Upper lobe of right lung (tissue), 1 donor: Measurements from ENCODE around the gene B3GAT3. TPM values are rescaled to one million over a fixed set of nuclear protein-coding genes. Genes with fewer than 3 reads are reported as not detected.

Experiments used
- ATAC-seq: fragments of 200-7000 bp; cut with Tn5 transposase; one replicate; pipeline ENCODE4 v1.9.1; 2020; ENCODE audit warnings: mild to moderate bottlenecking, moderate library complexity
- DNase-seq: peaks from one replicate; pipeline ENCODE4 v3.0.0-alpha.2; 2020
- H3K27ac ChIP-seq: fragments of 200-600 bp; one replicate; pipeline ENCODE4 v1.8.0; 2022
- H3K27me3 ChIP-seq: fragments of 200-600 bp; one replicate; pipeline ENCODE4 v1.8.0; 2022; ENCODE audit warnings: mild to moderate bottlenecking
- H3K36me3 ChIP-seq: fragments of 200-600 bp; one replicate; pipeline ENCODE4 v1.8.0; 2022
- H3K4me1 ChIP-seq: fragments of 200-600 bp; one replicate; pipeline ENCODE4 v1.8.0; 2022
- H3K4me3 ChIP-seq: fragments of 200-600 bp; one replicate; pipeline ENCODE4 v1.8.0; 2022; ENCODE audit warnings: mild to moderate bottlenecking
- H3K9me3 ChIP-seq: fragments of 200-600 bp; one replicate; pipeline ENCODE4 v1.8.0; 2022
- intact Hi-C: fragments of 100-400 bp; cut with DNase I; formaldehyde crosslinking; loops from one replicate; pipeline ENCODE4 v1.11.0; 2022
- total RNA-seq: library from RNA; stranded (reverse); fragmentation: NEBNext Ultra II Directional; extraction: Animal tissue kit (Norgen Biotek cat#: 25700); gene quantifications from one replicate; pipeline ENCODE4 v1.2.1, GENCODE V29; 2021
- TF ChIP-seq, protein P1 (sequence below): fragments of 200-600 bp; IDR thresholded peaks from one replicate; pipeline ENCODE4 v1.8.0; 2022; ENCODE audit warnings: antibody characterized with exemption
- donor health status: DM: no; HTN: yes; CAD: no; lungs with severe emphysema.

The B3GAT3 gene
- total RNA-seq, 1 donor from 2014 or later = 40.1 TPM

- TF ChIP-seq, protein P1, sequence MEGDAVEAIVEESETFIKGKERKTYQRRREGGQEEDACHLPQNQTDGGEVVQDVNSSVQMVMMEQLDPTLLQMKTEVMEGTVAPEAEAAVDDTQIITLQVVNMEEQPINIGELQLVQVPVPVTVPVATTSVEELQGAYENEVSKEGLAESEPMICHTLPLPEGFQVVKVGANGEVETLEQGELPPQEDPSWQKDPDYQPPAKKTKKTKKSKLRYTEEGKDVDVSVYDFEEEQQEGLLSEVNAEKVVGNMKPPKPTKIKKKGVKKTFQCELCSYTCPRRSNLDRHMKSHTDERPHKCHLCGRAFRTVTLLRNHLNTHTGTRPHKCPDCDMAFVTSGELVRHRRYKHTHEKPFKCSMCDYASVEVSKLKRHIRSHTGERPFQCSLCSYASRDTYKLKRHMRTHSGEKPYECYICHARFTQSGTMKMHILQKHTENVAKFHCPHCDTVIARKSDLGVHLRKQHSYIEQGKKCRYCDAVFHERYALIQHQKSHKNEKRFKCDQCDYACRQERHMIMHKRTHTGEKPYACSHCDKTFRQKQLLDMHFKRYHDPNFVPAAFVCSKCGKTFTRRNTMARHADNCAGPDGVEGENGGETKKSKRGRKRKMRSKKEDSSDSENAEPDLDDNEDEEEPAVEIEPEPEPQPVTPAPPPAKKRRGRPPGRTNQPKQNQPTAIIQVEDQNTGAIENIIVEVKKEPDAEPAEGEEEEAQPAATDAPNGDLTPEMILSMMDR = no peak
Measured at GRCh38 chr11:62646825-62647608, 25.2 kb upstream of the B3GAT3 start.

GRCh38 chr11:62645946-62646824 is 24.4 kb upstream of the B3GAT3 start, which contains the start of gene GANAB:
TSS of gene GANAB (minus strand) at chr11:62646613. CDS start at chr11:62646599, 14 bp downstream.
- peak; percentile 99 for ATAC-seq
- H3K36me3 ChIP-seq = peaks cover 45% of the 10 kb centered on the region
- DNase-seq = peak; percentile 100

More at GRCh38 chr11:62646825-62647608, 25.2 kb upstream of the B3GAT3 start:
- Histone ChIP-seq H3K4me3 (no peak overlapping the region), H3K4me1 (peaks cover 22% of the 10 kb centered on the region), H3K27me3 (no peaks in the 10 kb centered on the region), H3K36me3 (peaks cover 43% of the 10 kb centered on the region), H3K9me3 (no peaks in the 10 kb centered on the region), H3K27ac (peak overlapping the region; percentile 96)
- no peak for DNase-seq
- intact Hi-C loops = no loop called here
- ATAC-seq = no peak

GRCh38 chr11:62645671-62645945 is 23.8 kb upstream of the B3GAT3 start:
- intact Hi-C loops = no loop called here

More at GRCh38 chr11:62645946-62646824, 24.4 kb upstream of the B3GAT3 start, which contains the start of gene GANAB:
- Histone ChIP-seq H3K27ac (peak within 1 kb of the TSS; percentile 96), H3K9me3 (no peaks in the 10 kb centered on the region), H3K27me3 (no peaks in the 10 kb centered on the region), H3K4me3 (peak within 1 kb of the TSS; percentile 92), H3K4me1 (peaks cover 16% of the 10 kb centered on the region)
- intact Hi-C loops = no loop called here
- TF ChIP-seq, protein P1 = no peak

GRCh38 chr11:62644220-62644619 is 22.4 kb upstream of the B3GAT3 start:
- DNase-seq (no peak), ATAC-seq (no peak)
- Histone ChIP-seq H3K36me3 (peaks cover 45% of the 10 kb centered on the region), H3K4me3 (no peak overlapping the region), H3K27me3 (no peaks in the 10 kb centered on the region), H3K9me3 (no peaks in the 10 kb centered on the region), H3K27ac (no peak overlapping the region), H3K4me1 (peaks cover 16% of the 10 kb centered on the region)
- intact Hi-C loops = no loop called here
- TF ChIP-seq, protein P1 = no peak

More at GRCh38 chr11:62645671-62645945, 23.8 kb upstream of the B3GAT3 start:
- TF ChIP-seq, protein P1 = no peak
- Histone ChIP-seq H3K27me3 (no peaks in the 10 kb centered on the region), H3K36me3 (peaks cover 45% of the 10 kb centered on the region), H3K9me3 (no peaks in the 10 kb centered on the region), H3K27ac (peak overlapping the region; percentile 96), H3K4me3 (peak overlapping the region; percentile 92), H3K4me1 (peaks cover 16% of the 10 kb centered on the region)
- ATAC-seq (no peak), DNase-seq (no peak)

DNA sequence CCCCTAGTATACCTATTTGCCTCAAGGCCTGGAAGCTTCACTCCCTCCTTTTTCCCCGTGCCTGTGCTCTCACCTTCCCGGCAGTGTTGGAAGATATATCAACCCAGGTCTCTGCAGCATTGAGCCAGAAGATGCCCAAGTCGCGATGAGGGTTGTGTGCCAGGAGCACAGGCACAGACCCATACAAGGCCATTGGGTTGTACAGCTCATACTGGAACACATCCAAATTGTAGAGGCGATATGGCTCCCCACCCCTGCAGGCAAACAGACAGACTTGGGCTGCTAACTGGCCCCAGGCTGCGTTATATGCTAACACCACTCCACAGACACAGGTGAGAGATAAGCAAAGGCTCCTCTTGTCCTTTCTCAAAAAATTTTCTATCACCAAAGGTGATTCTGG is 10.7 kb upstream of the B3GAT3 start:
- Histone ChIP-seq H3K27ac (no peak overlapping the region), H3K27me3 (no peaks in the 10 kb centered on the region), H3K9me3 (no peaks in the 10 kb centered on the region), H3K36me3 (peaks cover 99% of the 10 kb centered on the region), H3K4me1 (no peaks in the 10 kb centered on the region), H3K4me3 (no peak overlapping the region)
- DNase-seq (no peak), ATAC-seq (no peak)
- TF ChIP-seq, protein P1 = no peak
- intact Hi-C loops = no loop called here
